Parathyroid adenoma (tissue), 2 donors: ENCODE data around the gene ZNF19.

Experiments
- H2AFZ ChIP-seq: fragments of 300-600 bp; sonication (generic); one replicate; pipeline ENCODE4 v1.7.0; 2017; ENCODE audit warnings: antibody characterized with exemption, mild to moderate bottlenecking
- H3K27ac ChIP-seq: fragments of 300-600 bp; sonication (generic); one replicate; pipeline ENCODE4 v1.7.0; 2017
- H3K27me3 ChIP-seq: fragments of 300-600 bp; sonication (generic); one replicate; pipeline ENCODE4 v1.7.0; 2017; ENCODE audit warnings: low read length; ENCODE audit not compliant: control insufficient read depth, insufficient read depth
- H3K36me3 ChIP-seq: fragments of 300-600 bp; sonication (generic); one replicate; pipeline ENCODE4 v1.7.0; 2017; ENCODE audit warnings: low read length; ENCODE audit not compliant: control insufficient read depth, insufficient read depth
- H3K4me1 ChIP-seq: fragments of 300-600 bp; sonication (generic); one replicate; pipeline ENCODE4 v1.7.0; 2017; ENCODE audit warnings: control low read depth
- H3K4me2 ChIP-seq: fragments of 300-600 bp; sonication (generic); one replicate; pipeline ENCODE4 v1.7.0; 2017; ENCODE audit warnings: low read length
- H3K4me3 ChIP-seq: fragments of 300-600 bp; sonication (generic); one replicate; pipeline ENCODE4 v1.7.0; 2017; ENCODE audit warnings: low read depth, low read length
- H3K79me2 ChIP-seq: fragments of 300-600 bp; sonication (generic); one replicate; pipeline ENCODE4 v1.7.0; 2017; ENCODE audit warnings: control low read depth
- H3K9ac ChIP-seq: fragments of 300-600 bp; sonication (generic); one replicate; pipeline ENCODE4 v1.7.0; 2017; ENCODE audit warnings: mild to moderate bottlenecking
- H3K9me3 ChIP-seq: fragments of 300-600 bp; sonication (generic); one replicate; pipeline ENCODE4 v1.7.0; 2017; ENCODE audit warnings: low read length; ENCODE audit not compliant: control insufficient read depth
- CTCF ChIP-seq: fragments of 300-600 bp; sonication (generic); IDR thresholded peaks from one replicate; pipeline ENCODE4 v1.7.0; 2017; ENCODE audit warnings: antibody characterized with exemption, mild to moderate bottlenecking
- donor health status: primary hyperparathyroidism.

The ZNF19 gene

GRCh38 chr16:71501547-71501946 lies 12.4 kb upstream of the ZNF19 start:
- Histone ChIP-seq H3K4me1 (no peaks in the 10 kb centered on the region), H3K79me2 (no peaks in the 10 kb centered on the region), H3K9me3 (no peaks in the 10 kb centered on the region), H3K4me3 (no peak overlapping the region), H2AFZ (no peak overlapping the region), H3K27ac (no peak overlapping the region), H3K9ac (no peak overlapping the region), H3K27me3 (no peaks in the 10 kb centered on the region), H3K36me3 (no peaks in the 10 kb centered on the region), H3K4me2 (no peak overlapping the region)
- no peak for TF ChIP-seq CTCF

GRCh38 chr16:71500964-71501363 lies 11.8 kb upstream of the ZNF19 start:
- Histone ChIP-seq H3K36me3 (no peaks in the 10 kb centered on the region), H3K27me3 (no peaks in the 10 kb centered on the region), H3K27ac (no peak overlapping the region), H3K4me3 (no peak overlapping the region), H2AFZ (no peak overlapping the region), H3K9ac (no peak overlapping the region), H3K79me2 (no peaks in the 10 kb centered on the region), H3K9me3 (no peaks in the 10 kb centered on the region), H3K4me1 (no peaks in the 10 kb centered on the region), H3K4me2 (no peak overlapping the region)
- no peak for TF ChIP-seq CTCF

- no peak overlapping the region for H3K4me3 ChIP-seq
- no peak overlapping the region for H3K9ac ChIP-seq
- no peak overlapping the region for H3K4me2 ChIP-seq
- no peaks in the 10 kb centered on the region for H3K4me1 ChIP-seq
- H3K27me3 ChIP-seq = no peaks in the 10 kb centered on the region
- no peak overlapping the region for H2AFZ ChIP-seq
- H3K79me2 ChIP-seq = no peaks in the 10 kb centered on the region
- no peaks in the 10 kb centered on the region for H3K9me3 ChIP-seq
- H3K36me3 ChIP-seq = no peaks in the 10 kb centered on the region
- H3K27ac ChIP-seq = no peak overlapping the region
- peak; percentile 69 for TF ChIP-seq CTCF
Observed at GRCh38 chr16:71499775-71500364, 10.7 kb upstream of the ZNF19 start.

GRCh38 chr16:71498031-71498430 lies 8.9 kb upstream of the ZNF19 start:
- TF ChIP-seq CTCF = no peak
- no peak overlapping the region for H3K4me3 ChIP-seq

GRCh38 chr16:71493213-71493612 lies 4.1 kb upstream of the ZNF19 start:
- Histone ChIP-seq H3K36me3 (no peaks in the 10 kb centered on the region), H3K4me2 (no peak overlapping the region), H3K9me3 (no peaks in the 10 kb centered on the region), H3K27me3 (no peaks in the 10 kb centered on the region), H2AFZ (no peak overlapping the region), H3K4me1 (no peaks in the 10 kb centered on the region), H3K4me3 (no peak overlapping the region), H3K79me2 (no peaks in the 10 kb centered on the region), H3K27ac (no peak overlapping the region), H3K9ac (no peak overlapping the region)
- no peak for TF ChIP-seq CTCF

More at GRCh38 chr16:71498031-71498430, 8.9 kb upstream of the ZNF19 start:
- no peaks in the 10 kb centered on the region for H3K79me2 ChIP-seq
- no peaks in the 10 kb centered on the region for H3K9me3 ChIP-seq
- no peak overlapping the region for H3K9ac ChIP-seq
- H2AFZ ChIP-seq = no peak overlapping the region
- no peaks in the 10 kb centered on the region for H3K27me3 ChIP-seq
- H3K4me1 ChIP-seq = no peaks in the 10 kb centered on the region
- H3K27ac ChIP-seq = no peak overlapping the region
- no peaks in the 10 kb centered on the region for H3K36me3 ChIP-seq
- no peak overlapping the region for H3K4me2 ChIP-seq
